Measurements from ENCODE around the gene VAC14.
"Not testable (repeated sequence)": the region's sequence is repeated elsewhere in the genome, so short reads cannot be mapped to it uniquely, and the experiment has no call there.

The VAC14 gene

DNA sequence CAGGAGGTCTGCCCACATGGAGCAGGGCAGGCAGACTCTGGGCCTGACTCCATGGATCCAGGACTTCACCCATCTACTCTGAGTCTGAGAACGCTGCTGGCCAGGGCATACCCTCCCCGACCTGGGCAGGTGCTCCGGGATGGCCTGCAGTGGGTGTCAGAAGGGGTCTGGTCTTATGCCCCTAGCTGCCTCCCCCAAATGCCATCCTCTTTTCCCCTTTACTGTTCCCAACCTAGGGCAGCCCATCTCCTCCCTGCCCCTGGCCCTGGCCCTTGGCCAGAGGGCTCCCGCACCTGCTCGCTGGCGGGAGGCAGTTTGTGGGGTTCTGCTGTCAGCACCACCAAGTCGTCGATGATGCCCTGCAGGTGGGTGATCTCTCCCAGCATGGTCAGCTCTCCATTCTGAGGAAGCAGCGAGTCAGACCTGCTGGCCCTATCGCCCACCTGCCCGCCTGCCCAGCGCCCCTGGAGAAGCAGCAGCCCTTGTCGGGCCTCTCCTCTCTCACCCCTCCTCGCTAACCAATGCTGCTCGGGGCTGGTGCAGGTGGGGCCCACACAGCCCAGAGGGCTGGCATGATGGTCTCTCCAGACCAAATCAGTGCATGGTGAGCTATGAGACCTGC lies 123.3 kb downstream of the VAC14 start:
- no peak for DNase-seq

DNA sequence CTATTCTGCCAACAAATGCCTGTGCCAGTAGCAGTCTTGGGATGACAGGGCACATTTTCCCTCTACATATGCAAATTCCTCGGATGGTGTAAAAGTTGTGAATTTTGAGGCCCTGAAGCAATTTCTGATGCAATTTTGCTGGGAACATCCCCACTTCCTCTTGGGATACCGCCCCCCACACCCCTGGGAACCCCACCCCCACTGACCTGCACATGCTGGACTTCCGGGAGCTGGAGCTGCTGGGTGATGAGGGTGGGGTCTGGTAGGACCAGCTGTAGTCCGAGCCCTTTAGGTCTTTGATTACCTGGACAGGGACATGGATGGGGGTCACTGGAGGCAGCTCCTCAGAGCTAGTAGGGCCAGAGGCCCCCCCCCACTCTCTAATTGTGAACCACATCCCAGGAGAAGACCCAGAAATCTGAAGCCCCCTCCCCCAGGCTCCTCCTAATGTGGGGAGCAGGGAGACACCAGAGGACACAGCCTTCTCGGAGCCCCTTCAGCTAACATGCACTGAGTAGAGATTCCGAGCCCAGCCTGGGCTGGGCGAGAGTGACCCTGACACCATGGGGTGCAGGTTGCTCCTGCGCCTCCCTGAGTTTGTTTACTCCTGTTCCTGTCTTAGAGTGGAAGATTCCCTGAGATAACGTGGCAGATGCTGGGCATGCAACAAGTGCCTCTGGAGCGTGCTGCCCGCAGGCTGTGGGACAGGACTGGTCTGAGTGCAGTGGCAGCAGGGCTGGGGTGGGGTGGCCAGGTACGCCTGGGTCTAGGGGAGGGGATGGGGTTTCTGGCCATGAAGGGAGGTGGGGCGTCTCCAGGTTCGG lies 124.1 kb downstream of the VAC14 start:
- no peak for DNase-seq

DNA sequence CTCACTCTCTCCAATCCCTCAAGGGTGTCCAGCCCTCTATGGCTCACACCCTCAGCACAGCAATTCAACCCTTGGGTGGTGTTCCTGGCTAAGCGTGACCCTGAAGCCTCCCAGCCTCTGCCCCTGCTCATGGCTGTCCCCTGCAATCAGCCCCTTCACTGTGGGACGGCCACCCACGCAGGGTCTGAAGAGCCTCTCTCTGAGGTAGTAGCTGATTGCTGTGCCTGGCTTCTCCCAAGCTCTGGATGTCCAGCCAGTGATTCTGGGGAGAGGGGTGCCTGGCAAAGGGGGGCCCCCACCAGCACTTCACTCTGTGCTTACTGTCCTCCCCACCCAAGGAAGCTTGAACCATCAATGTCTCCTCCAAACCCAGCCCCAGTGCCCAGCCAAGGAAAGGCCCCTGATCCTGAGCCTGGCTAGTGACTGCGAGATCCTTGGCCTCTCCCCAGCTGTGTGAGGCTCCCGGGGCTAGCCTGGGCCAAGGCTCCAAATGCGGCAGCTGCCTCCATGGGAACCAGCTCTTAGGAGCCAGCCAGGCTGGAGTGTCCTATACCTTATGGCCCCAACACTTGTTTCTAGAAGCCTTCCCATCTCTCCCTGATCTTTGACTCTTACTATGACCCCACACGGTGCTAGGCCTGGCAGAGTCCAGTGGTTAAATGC lies 125.0 kb downstream of the VAC14 start:
- DNase-seq = no peak

DNA sequence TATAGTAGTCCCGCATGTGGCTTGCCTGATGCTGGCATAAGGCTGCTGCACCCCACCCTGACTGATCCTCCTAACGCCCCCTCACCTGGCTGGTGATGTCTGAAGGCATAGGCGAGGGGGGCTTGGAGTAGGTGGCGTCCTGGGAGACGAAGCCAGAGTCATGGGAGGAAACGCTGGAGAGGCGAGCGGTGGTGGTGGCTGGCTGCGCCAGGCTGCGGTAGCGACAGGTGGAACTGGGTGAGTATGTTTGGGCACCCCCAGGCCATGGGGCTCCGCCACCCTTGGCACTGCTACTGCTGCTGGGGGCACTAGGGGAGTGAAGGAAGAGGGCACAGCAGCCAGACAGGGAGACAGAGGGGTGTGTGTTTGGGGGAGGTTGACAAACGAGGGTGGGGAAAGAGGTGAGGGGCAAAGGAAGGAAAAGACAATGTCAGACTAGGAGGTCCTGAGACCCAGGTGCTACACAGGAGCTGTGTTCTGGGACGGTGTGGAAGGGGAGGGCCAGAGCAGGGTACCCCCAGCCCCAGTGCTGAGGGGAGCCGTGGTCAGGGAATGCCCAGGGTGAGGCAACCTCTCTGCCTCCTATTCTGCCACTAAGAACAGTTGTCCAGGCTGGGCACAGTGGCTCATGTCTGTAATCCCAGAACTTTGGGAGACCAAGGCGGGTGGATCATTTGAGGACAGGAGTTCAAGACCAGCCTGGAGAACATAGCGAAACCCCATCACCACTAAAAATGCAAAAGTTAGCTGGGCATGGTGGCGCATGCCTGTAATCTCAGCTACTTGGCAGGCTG lies 126.5 kb downstream of the VAC14 start:
- no peak for DNase-seq

DNA sequence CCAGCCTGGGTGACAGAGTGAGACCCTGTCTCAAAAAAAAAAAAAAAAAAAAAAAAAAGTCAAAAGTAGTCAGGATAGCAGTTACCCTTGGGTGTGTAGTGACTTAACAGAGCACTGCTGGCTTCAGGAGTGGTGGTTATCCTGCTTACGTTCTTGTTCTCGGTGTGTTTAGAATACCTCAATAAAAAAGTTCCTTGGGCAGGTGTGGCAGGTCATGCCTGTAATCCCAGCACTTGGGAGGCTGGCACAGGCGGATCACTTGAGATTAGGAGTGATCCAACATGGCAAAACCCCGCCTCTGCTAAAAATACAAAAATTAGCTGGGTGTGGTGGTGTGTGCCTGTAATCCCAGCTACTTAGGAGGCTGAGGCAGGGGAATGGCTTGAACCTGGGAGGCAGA lies 130.0 kb downstream of the VAC14 start:
- DNase-seq = not testable (repeated sequence)

DNA sequence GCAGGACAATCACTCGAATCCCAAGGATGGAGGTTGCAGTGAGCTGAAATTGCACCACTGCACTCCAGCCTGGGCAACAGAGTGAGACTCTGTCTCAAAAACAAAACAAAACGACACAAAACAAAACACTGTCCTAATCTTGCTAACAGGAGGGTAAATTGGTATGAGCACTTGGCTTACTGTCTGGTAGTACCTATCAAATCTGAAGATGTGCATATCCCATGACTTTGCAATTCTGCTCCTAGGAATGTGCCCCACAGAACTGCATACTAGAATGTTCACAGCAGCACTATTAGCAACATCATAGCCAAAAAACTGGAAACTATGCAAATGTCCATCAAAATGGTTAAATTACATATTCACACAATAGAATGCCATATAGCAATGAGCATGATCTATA lies 130.8 kb downstream of the VAC14 start:
- no peak for DNase-seq

DNA sequence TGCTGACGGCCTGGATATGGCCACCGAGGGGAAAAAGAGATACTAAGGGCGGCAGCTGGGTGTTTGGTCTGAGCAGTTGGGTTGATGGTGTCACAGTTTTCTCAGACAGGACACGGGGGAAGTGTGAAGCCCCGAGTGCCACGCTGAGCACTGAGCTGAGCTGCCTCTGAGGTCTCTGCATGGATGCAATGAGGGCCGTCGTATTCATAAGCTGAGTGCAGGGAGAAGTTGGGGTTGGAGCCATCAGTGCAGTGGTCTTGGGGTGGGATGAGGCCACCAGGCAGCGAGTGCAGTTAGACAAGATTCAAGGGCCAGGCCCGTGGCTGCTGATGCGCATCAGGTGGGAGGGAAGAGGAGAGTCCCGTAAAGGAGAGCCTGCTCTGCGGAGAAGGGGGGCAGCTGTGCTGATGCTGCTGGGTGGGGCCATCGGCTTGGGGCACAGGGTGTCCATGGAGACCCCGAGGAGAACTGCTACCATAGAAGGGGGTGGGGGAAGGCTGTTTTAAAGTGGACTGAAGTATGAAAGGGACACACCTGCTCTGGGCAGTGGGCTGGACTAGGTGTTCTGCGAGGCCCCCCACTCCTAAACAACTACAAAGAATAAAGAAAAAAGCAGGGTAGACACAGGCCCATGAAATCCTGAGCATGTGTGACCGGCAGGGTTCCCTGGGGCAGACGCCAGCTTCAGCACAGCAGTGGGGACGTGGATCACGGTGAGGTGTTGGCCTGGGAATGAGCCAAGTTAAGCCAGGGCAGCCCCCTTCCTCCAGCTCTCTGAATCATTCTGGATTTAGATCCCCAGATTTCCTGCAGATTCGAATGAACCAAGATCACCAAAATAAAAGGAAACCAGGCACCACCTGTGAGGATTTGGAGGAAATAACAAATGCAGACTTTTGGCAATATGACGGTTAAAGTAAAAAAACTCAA lies 134.9 kb downstream of the VAC14 start:
- DNase-seq = no peak

DNA sequence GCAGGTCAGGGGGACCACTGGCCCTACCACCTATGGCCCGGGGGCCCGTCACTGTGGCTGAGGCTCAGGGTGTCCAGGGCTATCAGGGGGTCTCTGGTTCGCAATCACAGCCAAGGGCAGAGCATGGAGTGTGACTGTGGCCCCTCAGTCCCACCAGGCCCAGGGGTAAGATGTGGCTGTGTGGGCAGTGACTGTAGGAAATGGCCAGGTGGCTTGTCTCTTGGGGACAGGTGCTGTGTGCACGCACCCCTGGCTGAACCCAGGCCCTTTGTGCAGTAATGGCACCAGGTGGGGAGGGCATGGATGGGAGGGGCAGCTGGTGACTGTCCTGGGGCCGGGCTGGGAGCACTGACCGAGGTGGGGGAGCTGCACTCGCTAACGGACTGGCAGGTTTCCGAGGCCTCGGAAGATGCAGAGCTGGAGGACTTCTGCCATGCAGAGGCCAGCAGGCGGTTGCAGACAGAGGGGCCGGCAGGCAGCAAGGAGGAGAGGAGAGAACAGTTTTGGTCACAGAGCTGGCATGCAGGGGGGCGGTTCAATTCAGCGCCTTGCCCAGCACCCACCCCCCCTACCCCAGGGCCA lies 135.8 kb downstream of the VAC14 start:
- DNase-seq = no peak

DNA sequence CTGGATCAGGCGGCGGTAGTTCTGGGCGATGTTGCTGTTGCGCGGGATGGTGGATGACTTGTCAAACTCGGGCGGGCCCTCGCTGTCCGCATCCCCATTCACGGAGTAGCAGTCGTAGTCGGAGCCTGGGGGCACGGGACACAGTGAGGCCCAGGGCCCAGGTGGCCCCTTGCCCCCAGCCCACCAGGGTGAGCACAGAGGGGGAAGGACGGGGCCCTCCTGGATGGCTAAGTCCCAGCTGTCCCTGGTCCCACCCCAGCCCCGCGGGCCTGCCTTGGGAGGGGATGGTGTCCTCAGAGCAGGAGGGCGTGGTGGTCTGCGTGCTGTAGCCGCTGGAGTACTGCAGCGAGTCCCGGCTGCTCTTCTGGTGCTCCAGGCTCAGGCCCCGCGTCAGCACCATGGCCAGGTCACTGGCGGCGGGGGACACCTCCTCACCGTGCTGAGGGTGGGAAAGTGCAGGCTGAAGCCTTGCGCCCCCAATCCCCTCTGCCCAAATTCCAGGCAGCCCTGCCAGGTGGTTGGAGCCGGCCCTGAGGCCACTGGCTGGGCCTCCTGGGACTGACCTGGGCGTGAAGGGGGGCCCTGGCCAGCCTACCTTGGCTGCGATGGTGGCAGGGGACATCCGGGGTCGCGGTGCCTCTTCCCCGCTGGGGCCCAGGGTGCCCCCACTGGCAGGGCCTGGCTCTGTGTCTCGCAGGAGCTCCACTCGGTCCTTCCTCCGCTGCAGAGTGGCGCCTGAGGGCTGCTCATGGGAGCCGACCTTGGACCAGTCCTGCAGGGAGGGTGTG lies 136.4 kb downstream of the VAC14 start:
- DNase-seq = no peak

DNA sequence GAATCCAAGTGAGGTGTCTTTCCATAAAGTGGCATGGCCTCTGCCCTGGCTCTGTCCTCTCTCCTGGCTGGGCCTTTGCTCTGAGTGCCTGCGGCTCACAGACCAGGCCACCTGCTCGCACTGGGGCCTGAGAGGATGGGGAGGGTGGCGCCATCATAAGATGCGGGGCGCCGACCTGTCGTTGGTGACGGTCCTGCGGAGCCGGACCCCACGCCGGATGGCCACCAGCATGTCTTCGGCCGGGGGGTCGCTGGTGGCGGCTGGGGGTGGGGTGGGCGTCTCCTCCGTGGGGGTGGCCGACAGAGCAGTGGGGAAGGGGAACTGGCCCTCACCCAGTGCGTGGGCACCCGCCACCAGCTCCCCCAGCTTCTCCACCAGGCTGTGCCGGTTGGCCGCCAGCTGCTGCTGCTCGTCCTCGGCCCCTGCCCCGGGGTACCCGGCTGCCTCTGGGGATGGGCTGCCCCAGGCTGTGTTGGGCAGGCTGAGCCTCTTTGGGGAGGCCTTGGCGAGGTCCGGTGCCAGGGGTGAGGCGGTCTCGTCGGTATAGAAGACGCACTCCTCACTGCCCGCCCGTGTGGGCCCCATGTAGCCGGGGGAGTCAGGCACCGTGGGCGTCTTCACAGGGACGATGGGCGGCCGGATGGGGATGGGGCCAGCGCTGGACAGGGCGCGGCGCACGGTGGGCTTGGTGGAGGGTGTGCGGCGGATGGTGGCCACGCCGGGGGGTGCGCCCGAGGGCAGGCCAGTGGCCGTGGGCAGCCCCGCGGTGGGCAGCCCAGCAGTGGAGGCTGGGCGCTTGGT lies 137.2 kb downstream of the VAC14 start:
- no peak for DNase-seq

DNA sequence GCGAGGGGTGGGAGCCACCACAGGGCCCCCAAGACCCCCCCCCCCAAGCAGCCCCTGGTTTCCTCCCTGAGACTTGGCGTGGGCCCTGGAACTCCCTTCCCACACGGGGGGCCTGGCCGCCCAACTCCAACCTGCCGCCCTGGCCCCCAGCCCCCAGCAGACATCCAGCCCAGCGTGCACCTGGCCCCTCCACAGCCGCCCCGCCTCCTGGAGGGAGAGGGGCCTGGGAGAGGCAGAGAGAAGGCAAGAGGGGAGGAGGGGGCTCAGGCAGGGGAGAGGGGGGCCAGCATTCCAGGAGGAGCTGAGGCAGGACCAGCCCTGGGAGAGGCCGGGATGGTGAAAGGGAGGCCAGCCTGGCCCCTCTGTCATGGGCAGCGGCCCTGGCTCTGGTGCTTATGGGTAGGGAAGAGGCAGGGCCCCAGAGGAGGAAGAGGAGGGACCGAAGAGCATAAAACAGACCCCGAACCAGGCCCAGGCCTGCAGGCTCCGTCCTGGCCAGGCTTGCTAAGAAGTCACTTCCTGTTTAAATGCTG lies 137.9 kb downstream of the VAC14 start:
- DNase-seq = no peak

DNA sequence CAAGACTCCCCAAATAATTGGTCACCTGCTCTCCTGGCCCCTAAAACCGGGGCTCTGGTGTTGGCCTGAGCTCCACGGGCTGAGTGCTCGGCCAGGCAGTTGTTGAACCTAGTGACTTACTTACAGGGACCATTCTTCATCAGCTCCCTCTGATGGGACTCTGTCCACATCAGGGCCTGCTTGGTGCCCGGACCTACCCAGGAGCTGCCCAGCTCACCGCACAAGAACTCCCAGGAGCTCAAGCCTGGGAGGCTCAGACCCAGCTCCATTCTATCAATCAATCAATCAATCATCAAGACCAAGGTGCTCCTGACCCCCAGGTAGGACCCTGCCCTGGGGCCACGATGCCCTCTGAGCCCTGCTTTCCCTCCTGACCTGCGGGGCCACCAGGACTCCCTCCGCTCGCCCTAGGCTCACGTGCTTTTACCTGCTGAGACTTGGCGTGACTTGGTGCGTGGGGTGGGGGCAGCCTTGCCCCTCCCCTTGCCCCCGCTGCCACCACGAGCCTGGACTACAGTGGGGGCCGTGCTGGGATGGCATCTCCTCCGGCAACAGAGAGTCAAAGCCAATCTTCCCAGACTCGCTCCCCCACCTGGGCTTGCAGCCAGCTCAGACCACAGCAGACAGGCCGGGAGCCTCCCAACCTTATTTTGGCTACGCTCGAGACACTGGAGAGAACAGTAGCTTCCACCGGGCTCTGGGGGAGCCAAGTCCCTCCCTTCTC lies 138.9 kb downstream of the VAC14 start:
- no peak for DNase-seq

DNA sequence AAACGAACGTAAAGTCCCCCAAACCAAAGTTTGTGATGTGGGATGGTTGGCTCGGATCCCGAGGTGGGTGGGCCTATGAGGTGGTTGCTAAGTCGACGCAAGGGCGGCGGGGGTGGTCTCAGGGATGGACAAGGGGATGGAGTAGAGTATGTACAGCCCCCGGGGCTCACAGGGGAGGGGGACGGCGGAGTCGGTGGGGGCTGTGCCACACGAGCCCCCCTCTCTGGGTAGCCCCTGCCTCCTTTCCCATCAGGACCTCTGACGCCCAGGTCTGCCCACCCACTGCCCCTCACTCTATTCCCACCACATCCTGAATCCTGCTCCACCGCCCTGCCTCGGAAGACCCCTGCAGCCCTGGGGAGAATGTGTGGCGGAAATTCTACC lies 139.4 kb downstream of the VAC14 start:
- no peak for DNase-seq

DNA sequence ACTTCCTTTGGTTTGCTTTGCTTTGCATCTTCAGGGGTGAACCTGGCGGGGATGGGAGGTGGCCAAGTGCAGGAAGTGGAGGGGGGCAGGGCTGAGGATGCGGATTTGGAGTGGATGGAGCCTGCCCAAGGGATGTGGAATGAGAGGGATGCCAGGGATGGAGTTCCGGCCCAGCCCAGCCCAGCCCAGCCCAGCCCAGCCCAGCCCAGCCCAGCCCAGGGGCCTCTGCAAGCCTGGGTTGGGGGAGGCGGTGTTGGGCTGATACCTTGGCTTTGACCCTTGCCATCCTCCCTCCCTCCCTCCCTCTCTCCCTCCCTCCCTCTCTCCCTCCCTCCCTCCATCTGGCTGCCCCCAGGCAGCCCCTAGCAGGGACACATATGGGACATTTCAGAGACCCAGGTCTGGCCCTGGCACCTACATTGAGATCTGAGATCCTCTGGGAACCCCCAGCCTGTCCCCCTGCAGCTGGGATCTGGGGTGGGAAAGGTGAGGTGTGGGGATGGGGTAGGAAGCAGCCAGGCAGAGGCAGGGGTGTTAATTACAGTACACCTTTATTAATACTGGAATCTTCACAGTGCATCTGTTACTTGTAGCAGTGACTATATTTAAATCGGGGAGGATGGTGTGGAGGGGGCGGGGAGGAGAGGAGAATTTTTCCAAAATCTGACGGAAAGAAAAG lies 140.1 kb downstream of the VAC14 start:
- no peak for DNase-seq

DNA sequence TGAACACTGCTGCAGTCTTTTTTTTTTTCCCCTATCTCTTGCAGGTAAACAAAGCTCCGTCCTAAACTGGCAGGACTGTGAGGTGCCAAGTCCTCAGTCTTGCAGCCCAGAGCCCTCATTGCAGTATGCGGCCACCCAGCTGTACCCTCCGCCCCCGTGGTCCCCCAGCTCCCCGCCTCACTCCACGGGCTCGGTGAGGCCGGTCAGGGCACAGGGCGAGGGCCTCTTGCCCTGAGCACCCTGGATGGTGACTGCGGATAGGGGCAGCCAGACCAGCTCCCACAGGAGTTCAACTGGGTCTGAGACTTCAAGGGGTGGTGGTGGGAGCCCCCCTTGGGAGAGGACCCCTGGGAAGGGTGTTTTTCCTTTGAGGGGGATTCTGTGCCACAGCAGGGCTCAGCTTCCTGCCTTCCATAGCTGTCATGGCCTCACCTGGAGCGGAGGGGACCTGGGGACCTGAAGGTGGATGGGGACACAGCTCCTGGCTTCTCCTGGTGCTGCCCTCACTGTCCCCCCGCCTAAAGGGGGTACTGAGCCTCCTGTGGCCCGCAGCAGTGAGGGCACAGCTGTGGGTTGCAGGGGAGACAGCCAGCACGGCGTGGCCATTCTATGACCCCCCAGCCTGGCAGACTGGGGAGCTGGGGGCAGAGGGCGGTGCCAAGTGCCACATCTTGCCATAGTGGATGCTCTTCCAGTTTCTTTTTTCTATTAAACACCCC lies 140.8 kb downstream of the VAC14 start:
- DNase-seq = no peak

DNA sequence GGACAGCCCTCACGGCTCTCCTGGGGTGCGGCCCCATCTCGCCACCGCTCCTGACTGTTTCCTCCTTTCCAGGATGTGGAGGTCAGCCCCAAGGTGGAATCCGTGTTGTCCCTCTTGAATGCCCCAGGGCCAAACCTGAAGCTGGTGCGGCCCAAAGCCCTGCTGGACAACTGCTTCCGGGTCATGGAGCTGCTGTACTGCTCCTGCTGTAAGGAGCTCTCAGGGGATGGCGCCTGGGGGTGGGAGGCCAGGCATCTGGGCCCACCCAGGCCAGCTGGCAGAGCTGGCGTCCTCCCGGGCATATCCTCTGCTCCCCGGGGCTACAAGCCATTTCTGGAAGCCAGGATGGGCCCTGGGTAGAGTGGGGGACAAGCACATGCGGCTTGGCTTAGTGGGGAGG lies 141.4 kb downstream of the VAC14 start:
- no peak for DNase-seq

DNA sequence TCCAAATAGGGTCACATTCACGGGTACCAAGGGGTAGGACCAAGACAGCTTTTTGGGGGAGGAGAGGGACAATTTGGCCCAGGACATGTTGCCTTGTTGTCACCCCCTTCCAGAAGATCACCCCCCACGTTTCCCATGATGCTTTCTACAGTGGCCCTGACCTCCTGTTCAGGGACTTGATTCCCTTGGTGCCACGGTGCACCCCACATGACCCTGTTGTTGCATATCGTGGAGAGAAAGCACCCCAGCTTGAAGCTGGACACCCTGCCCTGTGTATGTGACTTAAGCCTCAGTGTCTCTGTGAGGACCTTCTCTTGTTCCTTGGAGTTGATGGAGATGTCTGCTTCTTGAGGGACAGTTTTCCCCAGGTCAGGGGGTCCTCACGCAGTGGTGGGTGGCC lies 142.0 kb downstream of the VAC14 start:
- DNase-seq = no peak

DNA sequence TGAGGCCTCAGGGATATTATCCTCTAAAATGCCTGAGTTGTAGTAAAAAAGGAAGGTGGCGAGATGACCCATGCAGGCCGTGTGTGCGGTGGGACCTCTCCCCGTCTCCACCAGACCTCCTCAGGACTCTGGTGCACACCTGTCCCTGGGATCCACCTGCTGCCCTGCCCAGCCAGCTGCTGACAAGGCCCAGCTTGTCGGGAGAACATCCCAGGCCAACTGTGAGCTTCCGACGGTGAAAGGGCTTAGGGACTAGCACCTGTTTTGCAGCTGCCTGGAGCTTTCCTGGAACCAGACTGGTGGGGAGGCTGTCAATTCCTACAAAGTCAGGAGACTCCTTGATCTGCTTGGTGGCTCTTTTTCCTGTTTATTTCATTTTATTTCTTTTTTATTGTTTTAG lies 143.0 kb downstream of the VAC14 start:
- no peak for DNase-seq
